Kidney (tissue), 14 donors: ENCODE data around the gene PTPRO. TPM values are rescaled to one million over a fixed set of nuclear protein-coding genes. Genes with fewer than 3 reads are reported as not detected.
A peak's percentile ranks its signal among the peaks of the same experiment; 100 is the strongest.

Experiments
- DNase-seq, 5 donors: peaks; one replicate each; pipeline ENCODE4 v3.0.0-alpha.2; 2013 to 2020
- FAIRE-seq: peaks from 2 replicates; lab custom pipeline; 2012; peaks lifted over from hg19 to GRCh38; lab: Jason Lieb, UNC
- H3K27ac ChIP-seq, 2 donors: one replicate each; pipeline ENCODE4 v1.7.0; 2013; ENCODE audit warnings: low read depth in 2 of 2, low read length in 2 of 2, inconsistent platforms in 1 of 2
- H3K27me3 ChIP-seq: one replicate; pipeline ENCODE4 v1.7.1; 2013; ENCODE audit warnings: low read length, inconsistent platforms; ENCODE audit not compliant: control insufficient read depth, insufficient read depth
- H3K36me3 ChIP-seq, 3 donors: one replicate each; pipeline versions ENCODE4 v1.7.0 to v1.7.1; 2013; ENCODE audit warnings: low read length in 3 of 3, control low read depth in 1 of 3, inconsistent platforms in 1 of 3; ENCODE audit not compliant: insufficient read depth in 3 of 3, control insufficient read depth in 2 of 3
- H3K4me1 ChIP-seq, 3 donors: one replicate each; pipeline versions ENCODE4 v1.7.0 to v1.7.1; 2013; ENCODE audit warnings: low read length in 3 of 3, inconsistent platforms in 1 of 3, low read depth in 1 of 3; ENCODE audit not compliant: control insufficient read depth in 2 of 3, insufficient read depth in 2 of 3
- H3K4me3 ChIP-seq, 3 donors: one replicate each; pipeline versions ENCODE4 v1.7.0 to v1.8.1; 2013; ENCODE audit warnings: low read length in 3 of 3, control low read depth in 1 of 3, inconsistent platforms in 1 of 3
- H3K9ac ChIP-seq, 3 donors: one replicate each; pipeline versions ENCODE4 v1.7.0 to v1.7.1; 2013; ENCODE audit warnings: low read length in 3 of 3, control low read depth in 1 of 3, inconsistent platforms in 1 of 3
- H3K9me3 ChIP-seq, 3 donors: one replicate each; pipeline versions ENCODE4 v1.7.0 to v1.7.1; 2013; ENCODE audit warnings: low read length in 3 of 3, control low read depth in 1 of 3, inconsistent platforms in 1 of 3; ENCODE audit not compliant: control insufficient read depth in 2 of 3, insufficient read depth in 1 of 3
- CTCF ChIP-seq: IDR thresholded peaks from 3 replicates; pipeline ENCODE4 v1.5.1; 2012; ENCODE audit warnings: mild to moderate bottlenecking, moderate library complexity, borderline replicate concordance; ENCODE audit not compliant: insufficient read depth; ENCODE audit errors: extremely low read depth
- intact Hi-C: fragments of 100-400 bp; cut with DNase I; formaldehyde crosslinking; loops from one replicate; pipeline ENCODE4 v1.11.1; 2022
- polyA plus RNA-seq: library from polyadenylated mRNA; stranded (reverse); fragments of 350-450 nt; fragmentation: Illumina TruSeq; extraction: RNeasy Lipid Tissue Mini Kit (QIAGEN cat#74804); gene quantifications from one replicate; pipeline ENCODE4 v1.2.3, GENCODE V29; 2014; ENCODE audit warnings: low read depth, low replicate concordance; ENCODE audit not compliant: insufficient read depth
- total RNA-seq: library from RNA; stranded (reverse); fragmentation: NEBNext Ultra II Directional; extraction: Animal tissue kit (Norgen Biotek cat#: 25700); gene quantifications from one replicate; pipeline ENCODE4 v1.2.1, GENCODE V29; 2021
- donor health status: control.
- donor health status: control.
- donor health status: control.
- donor health status: control.
- donor health status: control.
- donor health status: DM: yes; HTN: yes; CAD: no.
- donor health status: Normal renal cell carcinoma (clear cell type).

PTPRO gene
- total and polyA plus RNA-seq, 2 donors from 2014 or later: 4.6 to 44.0 TPM

GRCh38 chr12:15633201-15633600 is 310.9 kb downstream of the PTPRO start:
- Histone ChIP-seq H3K27me3 (no peaks in the 10 kb centered on the region), H3K9me3 (no peaks in the 10 kb centered on the region), H3K9ac (no peak overlapping the region), H3K27ac (peak overlapping the region; percentile 26 to 73), H3K4me3 (no peak overlapping the region), H3K36me3 (peaks cover 0 to 6% (median 2%) of the 10 kb centered on the region in 3 donors), H3K4me1 (peaks cover 0 to 11% (median 6%) of the 10 kb centered on the region in 3 donors)
- FAIRE-seq (no peak), DNase-seq (no peak)
- intact Hi-C loops: no loop called here
- no peak for TF ChIP-seq CTCF

- Histone ChIP-seq H3K36me3 (peaks cover 0 to 6% (median 2%) of the 10 kb centered on the region in 3 donors), H3K9ac (no peak overlapping the region), H3K4me1 (peaks cover 0 to 6% (median 2%) of the 10 kb centered on the region in 3 donors), H3K27ac (peak overlapping the region; percentile 39 to 73), H3K4me3 (no peak overlapping the region), H3K27me3 (no peaks in the 10 kb centered on the region), H3K9me3 (no peaks in the 10 kb centered on the region)
- no peak for TF ChIP-seq CTCF
- DNase-seq (no peak), FAIRE-seq (no peak)
- intact Hi-C loops: no loop called here
These were observed 311.8 kb downstream of the PTPRO start for GRCh38 chr12:15634010-15634683.

- TF ChIP-seq CTCF: no peak
- intact Hi-C loops: no loop called here
- H3K9me3 ChIP-seq: no peaks in the 10 kb centered on the region
- H3K36me3 ChIP-seq: peaks cover 0 to 15% (median 8%) of the 10 kb centered on the region in 3 donors
- no peak overlapping the region for H3K27ac ChIP-seq
- no peaks in the 10 kb centered on the region for H3K27me3 ChIP-seq
- FAIRE-seq (no peak), DNase-seq (no peak)
- no peak overlapping the region for H3K9ac ChIP-seq
- H3K4me3 ChIP-seq: no peak overlapping the region
- peaks cover 0 to 6% (median 0%) of the 10 kb centered on the region in 3 donors for H3K4me1 ChIP-seq
These were observed 314.0 kb downstream of the PTPRO start for GRCh38 chr12:15636060-15636890.
